Natural killer cell (primary cell): ENCODE measurements around the gene OR9A4. TPM values are rescaled to one million over a fixed set of nuclear protein-coding genes. Genes with fewer than 3 reads are reported as not detected.

Experiments
- ATAC-seq, 3 donors: fragments of 150-1000 bp in 2 of 3; fragments of 200-7000 bp in 1 of 3; cut with Tn5 transposase; 1 replicate in 1 of 3; 2 replicates in 2 of 3; pipeline ENCODE4 v1.10.0; 2021; ENCODE audit warnings: mild to moderate bottlenecking in 2 of 3, moderate library complexity in 2 of 3
- DNase-seq, 2 donors: peaks; one replicate each; pipeline versions ENCODE4 v3.0.0 to v3.0.0-alpha.2; 2013 to 2021; ENCODE audit warnings: mixed read lengths in 1 of 2
- H3K27ac ChIP-seq: one replicate; pipeline ENCODE4 v1.5.1; 2013; ENCODE audit warnings: mild to moderate bottlenecking, low read length
- H3K27me3 ChIP-seq: one replicate; pipeline ENCODE4 v1.6.1; 2013; ENCODE audit warnings: low read length; ENCODE audit not compliant: control insufficient read depth, insufficient read depth
- H3K36me3 ChIP-seq: one replicate; pipeline ENCODE4 v1.6.1; 2013; ENCODE audit warnings: low read length; ENCODE audit not compliant: control insufficient read depth, insufficient read depth
- H3K4me1 ChIP-seq: one replicate; pipeline ENCODE4 v1.6.1; 2013; ENCODE audit warnings: low read length; ENCODE audit not compliant: control insufficient read depth, insufficient read depth
- H3K4me3 ChIP-seq: one replicate; pipeline ENCODE4 v1.5.1; 2013; ENCODE audit warnings: low read length
- H3K9me3 ChIP-seq: one replicate; pipeline ENCODE4 v1.6.1; 2013; ENCODE audit warnings: low read length; ENCODE audit not compliant: control insufficient read depth, insufficient read depth
- H3K27ac Mint-ChIP-seq, 2 donors: one replicate each; pipeline ENCODE4 v1.8.0; 2022; ENCODE audit warnings: mild to moderate bottlenecking in 2 of 2, mixed read lengths in 2 of 2, moderate library complexity in 1 of 2
- H3K27me3 Mint-ChIP-seq, 2 donors: one replicate each; pipeline ENCODE4 v1.8.0; 2022; ENCODE audit warnings: low read depth in 2 of 2, mixed read lengths in 2 of 2
- H3K36me3 Mint-ChIP-seq: one replicate; pipeline ENCODE4 v1.8.0; 2022; ENCODE audit warnings: mixed read lengths
- H3K4me1 Mint-ChIP-seq, 2 donors: one replicate each; pipeline ENCODE4 v1.8.0; 2022; ENCODE audit warnings: mixed read lengths in 2 of 2
- H3K4me3 Mint-ChIP-seq: one replicate; pipeline ENCODE4 v1.8.0; 2022; ENCODE audit warnings: mild to moderate bottlenecking, moderate library complexity, mixed read lengths
- H3K9me3 Mint-ChIP-seq, 2 donors: one replicate each; pipeline ENCODE4 v1.8.0; 2022; ENCODE audit warnings: mixed read lengths in 2 of 2
- CTCF ChIP-seq: fragments of 200-600 bp; IDR thresholded peaks from one replicate; pipeline ENCODE4 v1.8.0; 2022; ENCODE audit warnings: antibody characterized with exemption
- WGBS: methylation state at CpG from one replicate; pipeline ENCODE4 v1.1.7; 2013; ENCODE audit warnings: missing lambda C conversion rate; ENCODE audit not compliant: insufficient coverage; 5-methylcytosine and 5-hydroxymethylcytosine counted together
- intact Hi-C: fragments of 100-400 bp; cut with micrococcal nuclease; formaldehyde crosslinking; loops from one replicate; pipeline ENCODE4 v1.14.2; 2022
- total RNA-seq, 4 donors: library from RNA; stranded (reverse); fragments of 120-200 nt in 1 of 4; gene quantifications; one replicate each; pipeline versions ENCODE4 v1.2.3 to v1.2.4, GENCODE V29; 2013 to 2022

Gene OR9A4
- total RNA-seq, 3 donors from 2014 or later (not counting 1 experiment from before 2014, with no cell fraction given) = not detected

GRCh38 chr7:141928146-141928844, 12.1 kb downstream of the OR9A4 start:
- Histone ChIP-seq H3K27me3 (no peaks in the 10 kb centered on the region), H3K4me1 (no peaks in the 10 kb centered on the region), H3K27ac (no peak overlapping the region), H3K4me3 (no peak overlapping the region), H3K36me3 (no peaks in the 10 kb centered on the region), H3K9me3 (no peaks in the 10 kb centered on the region)
- TF ChIP-seq CTCF = no peak
- WGBS = 36% methylated on average over 2 of the region's 2 CpGs
- H3K27ac Mint-ChIP-seq = no peak overlapping the region
- H3K9me3 Mint-ChIP-seq = no peaks in the 10 kb centered on the region
- DNase-seq (no peak), ATAC-seq (no peak)
- no peaks in the 10 kb centered on the region for H3K36me3 Mint-ChIP-seq
- H3K27me3 Mint-ChIP-seq = peaks cover 7 to 11% of the 10 kb centered on the region in 2 donors
- H3K4me3 Mint-ChIP-seq = no peak overlapping the region
- intact Hi-C loops = no loop called here
- no peaks in the 10 kb centered on the region for H3K4me1 Mint-ChIP-seq

GRCh38 chr7:141928845-141929195, 12.6 kb downstream of the OR9A4 start:
- Mint-ChIP-seq H3K9me3 (no peaks in the 10 kb centered on the region), H3K27me3 (peaks cover 7 to 11% of the 10 kb centered on the region in 2 donors)
- H3K36me3 ChIP-seq = no peaks in the 10 kb centered on the region

GRCh38 chr7:141930211-141930610, 14.0 kb downstream of the OR9A4 start:
- H3K27ac Mint-ChIP-seq = no peak overlapping the region
- Histone ChIP-seq H3K27me3 (no peaks in the 10 kb centered on the region), H3K4me3 (no peak overlapping the region), H3K27ac (no peak overlapping the region), H3K4me1 (no peaks in the 10 kb centered on the region), H3K9me3 (no peaks in the 10 kb centered on the region), H3K36me3 (no peaks in the 10 kb centered on the region)
- WGBS = 96% methylated on average over 5 of the region's 5 CpGs
- H3K9me3 Mint-ChIP-seq = no peaks in the 10 kb centered on the region
- no peak for DNase-seq
- peaks cover 11% of the 10 kb centered on the region in 2 donors for H3K27me3 Mint-ChIP-seq
- no peaks in the 10 kb centered on the region for H3K4me1 Mint-ChIP-seq
- TF ChIP-seq CTCF = no peak
- no peak for ATAC-seq
- intact Hi-C loops = no loop called here
- no peaks in the 10 kb centered on the region for H3K36me3 Mint-ChIP-seq
- no peak overlapping the region for H3K4me3 Mint-ChIP-seq

More at GRCh38 chr7:141928845-141929195, 12.6 kb downstream of the OR9A4 start:
- Histone ChIP-seq H3K27ac (no peak overlapping the region), H3K4me1 (no peaks in the 10 kb centered on the region), H3K4me3 (no peak overlapping the region), H3K27me3 (no peaks in the 10 kb centered on the region), H3K9me3 (no peaks in the 10 kb centered on the region)
- no peak for TF ChIP-seq CTCF
- Mint-ChIP-seq H3K27ac (no peak overlapping the region), H3K4me1 (no peaks in the 10 kb centered on the region), H3K36me3 (no peaks in the 10 kb centered on the region), H3K4me3 (no peak overlapping the region)
- no peak for DNase-seq
- ATAC-seq = no peak
- 91% methylated on average over 3 of the region's 3 CpGs for WGBS
- intact Hi-C loops = no loop called here

GRCh38 chr7:141941075-141941474, 24.9 kb downstream of the OR9A4 start:
- DNase-seq (no peak), ATAC-seq (no peak)
- no peak for TF ChIP-seq CTCF
- no peak overlapping the region for H3K27ac Mint-ChIP-seq
- H3K36me3 Mint-ChIP-seq = peaks cover 27% of the 10 kb centered on the region
- no peaks in the 10 kb centered on the region for H3K27me3 ChIP-seq
- H3K27ac ChIP-seq = no peak overlapping the region
- H3K27me3 Mint-ChIP-seq = peaks cover 7 to 40% of the 10 kb centered on the region in 2 donors
- H3K4me3 ChIP-seq = no peak overlapping the region
- H3K9me3 Mint-ChIP-seq = peaks cover 12 to 18% of the 10 kb centered on the region in 2 donors
- intact Hi-C loops = no loop called here
- no peak overlapping the region for H3K4me3 Mint-ChIP-seq
- H3K36me3 ChIP-seq = no peaks in the 10 kb centered on the region
- 78% methylated on average over 2 of the region's 3 CpGs for WGBS
- no peaks in the 10 kb centered on the region for H3K4me1 Mint-ChIP-seq
- no peaks in the 10 kb centered on the region for H3K4me1 ChIP-seq
- H3K9me3 ChIP-seq = peaks cover 7% of the 10 kb centered on the region
